ENCODE data around the gene MT1HL1.

DNA sequence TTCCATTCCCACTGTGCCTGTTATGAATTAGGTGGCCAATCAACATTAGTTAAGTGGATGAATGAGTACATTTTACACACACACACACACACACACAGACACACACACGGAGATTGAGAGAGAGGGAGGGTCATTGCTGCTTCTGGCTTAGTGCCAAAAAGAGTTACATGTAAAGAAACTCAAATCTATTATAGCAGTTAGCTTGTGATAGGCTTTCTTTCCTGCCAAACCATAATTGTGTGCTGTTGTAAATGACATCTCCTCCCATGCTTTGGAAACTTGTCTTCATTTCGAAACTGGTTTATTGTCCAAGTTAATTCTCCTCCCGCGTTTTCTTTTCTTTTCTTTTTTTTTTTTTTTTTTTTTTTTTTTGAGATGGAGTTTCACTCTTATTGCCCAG is 1.4 kb upstream of the MT1HL1 start:
- TF ChIP-seq, protein P1, sequence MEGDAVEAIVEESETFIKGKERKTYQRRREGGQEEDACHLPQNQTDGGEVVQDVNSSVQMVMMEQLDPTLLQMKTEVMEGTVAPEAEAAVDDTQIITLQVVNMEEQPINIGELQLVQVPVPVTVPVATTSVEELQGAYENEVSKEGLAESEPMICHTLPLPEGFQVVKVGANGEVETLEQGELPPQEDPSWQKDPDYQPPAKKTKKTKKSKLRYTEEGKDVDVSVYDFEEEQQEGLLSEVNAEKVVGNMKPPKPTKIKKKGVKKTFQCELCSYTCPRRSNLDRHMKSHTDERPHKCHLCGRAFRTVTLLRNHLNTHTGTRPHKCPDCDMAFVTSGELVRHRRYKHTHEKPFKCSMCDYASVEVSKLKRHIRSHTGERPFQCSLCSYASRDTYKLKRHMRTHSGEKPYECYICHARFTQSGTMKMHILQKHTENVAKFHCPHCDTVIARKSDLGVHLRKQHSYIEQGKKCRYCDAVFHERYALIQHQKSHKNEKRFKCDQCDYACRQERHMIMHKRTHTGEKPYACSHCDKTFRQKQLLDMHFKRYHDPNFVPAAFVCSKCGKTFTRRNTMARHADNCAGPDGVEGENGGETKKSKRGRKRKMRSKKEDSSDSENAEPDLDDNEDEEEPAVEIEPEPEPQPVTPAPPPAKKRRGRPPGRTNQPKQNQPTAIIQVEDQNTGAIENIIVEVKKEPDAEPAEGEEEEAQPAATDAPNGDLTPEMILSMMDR (IDR thresholded peaks at IDR 0.05), result no peak
- TF ChIP-seq EP300 (IDR thresholded peaks at IDR 0.05), result no peak

Measured in sigmoid colon (tissue), 4 donors.